ENCODE results near the gene CCDC102A.

- TF ChIP-seq EZH2 (IDR thresholded peaks at IDR 0.05; ENCODE audit: borderline replicate concordance, low read depth, low read length, severe bottlenecking) (no peak), POLR2A (IDR thresholded peaks at IDR 0.05; ENCODE audit: low read depth, low read length) (no peak), CTCF (IDR thresholded peaks at IDR 0.05; ENCODE audit: extremely low read depth in 1 of 2, insufficient read depth in 1 of 2, low read depth in 1 of 2, low read length in 2 of 2) (no peak), POLR2AphosphoS5 (IDR thresholded peaks at IDR 0.05; ENCODE audit: insufficient read depth, low read depth, low read length) (no peak)
These were observed 34.7 kb upstream of the CCDC102A start for GRCh38 chr16:57571098-57571497.

Data from endothelial cell of umbilical vein (primary cell).